HG03439 (cell line): ENCODE results near the gene SCAI.
"Not testable (repeated sequence)": the region's sequence is repeated elsewhere in the genome, so short reads cannot be mapped to it uniquely, and the experiment has no call there.

Experiments
- ATAC-seq: cut with Tn5 transposase; IDR thresholded peaks from one replicate; pipeline ENCODE4 v1.9.1; 2021; ENCODE audit warnings: mild to moderate bottlenecking, moderate library complexity; ENCODE audit not compliant: unreplicated experiment

The SCAI gene

GRCh38 chr9:125106285-125106893 is 36.9 kb downstream of the SCAI start:
- ATAC-seq = no peak

GRCh38 chr9:125103770-125104460 is 39.4 kb downstream of the SCAI start:
- no peak for ATAC-seq

GRCh38 chr9:125103021-125103420 is 40.3 kb downstream of the SCAI start:
- no peak for ATAC-seq

GRCh38 chr9:125100822-125101221 is 42.5 kb downstream of the SCAI start:
- no peak for ATAC-seq

- no peak for ATAC-seq
Measured at GRCh38 chr9:125099816-125100215, 43.5 kb downstream of the SCAI start.

GRCh38 chr9:125095821-125096443 is 47.4 kb downstream of the SCAI start:
- no peak for ATAC-seq

- no peak for ATAC-seq
Measured at GRCh38 chr9:125091121-125091520, 52.2 kb downstream of the SCAI start.

- ATAC-seq = no peak
Measured at GRCh38 chr9:125089331-125089730, 54.0 kb downstream of the SCAI start.

GRCh38 chr9:125088752-125089151 is 54.6 kb downstream of the SCAI start:
- no peak for ATAC-seq

- no peak for ATAC-seq
Measured at GRCh38 chr9:125085703-125086477, 57.4 kb downstream of the SCAI start.

GRCh38 chr9:125082197-125082596 is 61.1 kb downstream of the SCAI start:
- not testable (repeated sequence) for ATAC-seq

- ATAC-seq = not testable (repeated sequence)
Measured at GRCh38 chr9:125080797-125081196, 62.5 kb downstream of the SCAI start.

- no peak for ATAC-seq
Measured at GRCh38 chr9:125079931-125080330, 63.4 kb downstream of the SCAI start.

GRCh38 chr9:125075997-125076396 is 67.3 kb downstream of the SCAI start:
- no peak for ATAC-seq

- ATAC-seq = no peak
Measured at GRCh38 chr9:125074976-125075375, 68.4 kb downstream of the SCAI start.

GRCh38 chr9:125066839-125067619 is 76.3 kb downstream of the SCAI start:
- no peak for ATAC-seq

- no peak for ATAC-seq
Measured at GRCh38 chr9:125061391-125061790, 81.9 kb downstream of the SCAI start.

- no peak for ATAC-seq
Measured at GRCh38 chr9:125049212-125050049, 93.9 kb downstream of the SCAI start.

GRCh38 chr9:125043631-125044030 is 99.7 kb downstream of the SCAI start:
- ATAC-seq = no peak

GRCh38 chr9:125043148-125043547 is 100.2 kb downstream of the SCAI start:
- ATAC-seq = no peak
